Adipose tissue (tissue), 3 donors: ENCODE results near the gene BAZ1B. TPM values are rescaled to one million over a fixed set of nuclear protein-coding genes. Genes with fewer than 3 reads are reported as not detected.
"Not testable (repeated sequence)": the region's sequence is repeated elsewhere in the genome, so short reads cannot be mapped to it uniquely, and the experiment has no call there.

ENCODE experiments used
- H3K27ac ChIP-seq: one replicate; pipeline ENCODE4 v1.5.1; 2013; ENCODE audit warnings: low read depth, low read length
- WGBS, 3 donors: extraction: QIAGEN DNeasy Blood & Tissue Kit; methylation state at CpG; one replicate each; pipeline ENCODE4 v1.1.7; 2013; 5-methylcytosine and 5-hydroxymethylcytosine counted together
- polyA plus RNA-seq, 3 donors: library from polyadenylated mRNA; stranded (reverse); fragments of 200-250 nt; gene quantifications; one replicate each; pipeline ENCODE4 v1.2.3, GENCODE V29; 2013
- donor health status: healthy with polysubstance abuse.
- donor health status: Bipolar disorder and iron deficiency.
- donor health status: healthy.

BAZ1B gene
- polyA plus RNA-seq, 3 donors = 10.8 to 31.0 (median 20.1) TPM

DNA sequence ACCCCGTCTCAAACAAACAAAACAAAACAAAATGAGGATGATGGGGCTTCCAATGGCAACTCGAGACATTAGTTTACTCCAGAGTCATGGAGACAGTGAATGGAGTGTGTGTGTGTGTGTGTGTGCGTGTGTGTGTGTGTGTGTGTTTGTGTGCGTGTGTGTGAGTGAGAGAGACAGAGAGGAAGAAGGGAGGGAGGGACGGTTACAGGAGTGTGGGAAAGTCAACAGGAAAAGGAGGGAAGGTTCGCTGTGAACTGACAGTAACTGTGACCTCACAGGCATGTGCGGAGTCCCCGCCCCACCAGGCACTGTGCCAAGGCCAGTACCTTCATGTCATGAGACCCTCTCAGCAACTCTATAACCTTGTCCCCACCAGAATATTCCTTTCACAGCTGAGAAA is 102.1 kb downstream of the BAZ1B start:
- 17 to 21% (median 19%) methylated on average over 7 to 8 of the region's 8 CpGs for WGBS, 3 donors
- H3K27ac ChIP-seq = not testable (repeated sequence)

DNA sequence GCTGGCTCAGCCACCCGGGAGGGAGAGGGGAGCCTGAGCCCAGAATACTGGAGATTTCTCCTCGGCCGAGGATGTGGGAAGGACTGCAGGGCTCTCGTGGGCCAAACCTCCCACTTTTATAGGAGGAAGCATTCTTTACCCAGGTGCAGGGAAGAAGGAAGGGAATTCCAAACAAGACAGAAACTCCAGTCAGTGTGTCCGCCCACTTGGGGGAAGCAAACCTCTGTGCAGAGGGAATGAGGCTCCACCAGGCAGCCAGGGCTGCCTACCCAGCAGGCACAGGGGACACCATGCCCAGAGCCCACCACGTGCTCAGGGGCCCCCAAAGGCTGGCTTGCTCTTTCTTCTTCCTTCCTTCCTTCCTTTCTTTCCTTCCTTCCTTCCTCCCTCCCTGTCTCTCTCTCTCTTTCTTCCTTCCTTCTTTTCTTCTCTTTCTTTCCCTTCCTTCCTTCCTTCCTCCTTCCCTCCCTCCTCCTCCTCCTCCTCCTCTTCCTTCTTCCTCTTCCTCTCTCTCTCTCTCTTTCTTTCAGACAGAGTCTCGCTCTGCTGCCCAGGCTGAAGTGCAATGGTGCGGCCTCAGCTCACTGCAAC is 103.9 kb downstream of the BAZ1B start:
- 72 to 80% (median 78%) methylated on average over 8 of the region's 8 CpGs for WGBS, 3 donors
- H3K27ac ChIP-seq = no peak overlapping the region

DNA sequence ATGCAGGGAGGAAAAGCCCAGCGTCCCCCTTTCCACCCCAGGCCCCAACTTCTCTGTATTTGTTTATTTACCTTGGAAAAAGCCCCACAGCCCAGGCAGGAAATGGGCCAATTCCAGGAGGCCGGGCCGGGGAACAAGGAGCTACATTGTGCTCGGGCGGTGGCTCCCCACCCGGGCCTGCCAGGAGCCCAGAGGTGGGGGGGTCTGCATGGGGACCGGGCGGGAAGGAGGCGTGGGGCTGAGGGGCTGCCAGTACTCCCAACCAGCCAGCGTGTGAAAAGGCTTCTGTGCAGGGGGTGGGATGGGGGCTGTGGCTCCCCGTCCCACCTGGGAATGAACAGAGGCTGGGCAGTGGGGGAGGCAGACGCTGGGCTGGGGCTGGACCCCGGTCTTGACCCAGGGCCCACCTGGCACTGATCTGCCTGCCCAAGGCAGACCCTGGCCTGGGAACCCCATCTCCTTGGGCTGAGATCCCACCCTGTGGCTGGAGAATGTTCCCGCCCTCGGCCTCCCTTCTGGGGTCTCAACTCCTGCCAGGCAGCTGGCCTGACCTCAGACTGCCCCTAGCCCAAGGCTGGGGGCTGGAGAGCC is 111.5 kb downstream of the BAZ1B start:
- WGBS, 3 donors = 27 to 53% (median 40%) methylated on average over 14 to 15 of the region's 15 CpGs
- not testable (repeated sequence) for H3K27ac ChIP-seq

DNA sequence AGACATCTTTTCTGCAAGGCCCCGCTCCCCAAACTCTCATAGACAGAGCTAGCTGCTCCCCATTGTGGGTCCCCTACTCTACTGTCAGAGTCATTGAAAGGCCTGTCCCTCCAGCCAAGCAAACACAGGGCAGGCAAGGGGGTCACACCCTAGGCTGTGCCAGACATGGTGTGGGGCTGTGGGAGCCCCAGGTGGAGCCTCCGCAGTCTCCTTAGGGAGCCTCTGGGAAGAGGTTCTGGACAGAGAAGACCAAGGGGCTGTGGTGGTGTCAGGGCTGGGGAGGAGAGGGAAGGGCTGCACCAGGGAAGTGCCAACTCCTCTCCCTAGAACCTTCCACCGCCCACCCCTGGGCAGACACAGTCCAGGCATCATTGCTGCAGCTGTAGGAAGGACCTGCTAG is 117.2 kb downstream of the BAZ1B start:
- not testable (repeated sequence) for H3K27ac ChIP-seq
- WGBS, 3 donors = 88 to 94% (median 93%) methylated on average over 2 to 3 of the region's 3 CpGs

DNA sequence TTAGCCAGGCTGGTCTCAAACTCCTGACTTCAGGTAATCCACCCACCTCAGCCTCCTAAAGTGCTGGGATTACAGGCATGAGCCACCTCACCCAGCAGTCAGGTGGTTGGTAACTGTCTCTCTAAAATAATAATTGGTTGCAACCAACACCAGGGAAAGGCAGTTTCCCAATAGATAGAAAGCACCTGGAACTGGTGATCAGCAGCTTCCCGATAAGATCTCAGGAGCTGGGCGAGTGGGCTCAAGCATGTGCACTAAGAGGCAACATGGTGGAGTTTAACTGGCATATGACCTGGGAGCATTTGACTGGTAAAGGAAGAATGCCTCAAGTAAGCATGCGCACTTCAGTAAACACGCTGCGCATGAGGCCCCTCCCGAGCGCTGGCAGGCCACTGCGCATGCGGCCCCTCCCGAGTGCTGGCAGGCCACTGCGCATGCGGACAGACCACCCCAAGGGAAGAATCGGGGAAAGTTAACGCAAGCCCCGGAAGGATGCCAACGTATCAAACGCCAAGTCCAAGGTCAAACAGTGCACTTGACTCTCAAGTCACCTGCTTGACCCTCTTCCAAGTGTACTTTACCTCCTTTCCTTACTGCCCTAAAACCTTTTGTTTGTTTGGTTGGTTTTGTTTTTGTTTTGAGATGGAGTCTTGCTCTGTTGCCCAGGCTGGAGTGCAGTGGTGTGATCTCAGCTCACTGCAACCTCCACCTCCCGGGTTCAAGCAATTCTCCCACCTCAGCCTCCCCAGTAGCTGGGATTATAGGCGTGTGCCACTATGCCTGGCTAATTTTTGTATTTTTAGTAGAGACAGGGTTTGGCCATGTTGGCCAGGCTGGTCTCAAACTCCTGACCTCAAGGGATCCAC is 122.7 kb downstream of the BAZ1B start:
- WGBS, 3 donors = 36 to 49% (median 49%) methylated on average over 19 of the region's 19 CpGs

DNA sequence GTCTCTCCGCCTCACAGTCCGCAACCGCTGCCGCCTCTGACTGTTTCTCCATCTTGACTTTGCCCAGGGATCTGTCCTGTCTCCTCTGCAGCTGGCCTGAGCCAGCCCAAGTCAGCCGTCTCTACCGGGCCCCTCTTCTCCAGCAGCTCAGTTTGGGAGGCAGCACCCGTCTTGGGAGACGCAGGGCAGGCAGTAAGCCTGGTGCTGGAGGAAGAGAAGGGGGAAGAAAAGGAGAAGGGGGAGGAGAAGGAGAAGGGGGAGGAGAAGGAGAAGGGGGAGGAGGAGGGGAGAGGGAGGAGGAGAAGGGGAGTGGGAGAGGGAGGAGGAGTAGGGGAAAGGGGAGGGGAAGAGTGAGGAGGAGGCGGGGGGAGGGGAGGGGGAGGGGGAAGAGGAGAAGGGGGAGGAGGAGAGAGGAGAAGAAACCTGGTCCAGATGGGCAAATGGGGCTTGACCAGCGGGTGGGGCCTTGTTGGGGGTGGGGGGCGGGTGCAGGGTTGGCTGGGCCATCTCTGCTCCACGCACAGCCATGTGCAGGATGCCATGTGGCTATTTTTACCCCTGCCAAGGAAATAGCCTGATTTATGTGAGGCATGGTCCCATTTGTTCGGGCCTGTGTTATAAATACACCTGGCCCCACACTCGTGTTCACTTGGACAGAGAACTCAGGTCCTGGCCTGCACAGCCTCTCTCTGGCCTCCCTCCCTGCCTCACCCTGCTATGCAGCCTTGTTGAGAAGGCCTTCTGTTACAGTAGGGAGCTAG is 124.4 kb downstream of the BAZ1B start:
- WGBS, 3 donors = 36 to 57% (median 38%) methylated on average over 13 to 14 of the region's 14 CpGs
- H3K27ac ChIP-seq = no peak overlapping the region

More for the DNA sequence above, 122.7 kb downstream of the BAZ1B start:
- not testable (repeated sequence) for H3K27ac ChIP-seq

DNA sequence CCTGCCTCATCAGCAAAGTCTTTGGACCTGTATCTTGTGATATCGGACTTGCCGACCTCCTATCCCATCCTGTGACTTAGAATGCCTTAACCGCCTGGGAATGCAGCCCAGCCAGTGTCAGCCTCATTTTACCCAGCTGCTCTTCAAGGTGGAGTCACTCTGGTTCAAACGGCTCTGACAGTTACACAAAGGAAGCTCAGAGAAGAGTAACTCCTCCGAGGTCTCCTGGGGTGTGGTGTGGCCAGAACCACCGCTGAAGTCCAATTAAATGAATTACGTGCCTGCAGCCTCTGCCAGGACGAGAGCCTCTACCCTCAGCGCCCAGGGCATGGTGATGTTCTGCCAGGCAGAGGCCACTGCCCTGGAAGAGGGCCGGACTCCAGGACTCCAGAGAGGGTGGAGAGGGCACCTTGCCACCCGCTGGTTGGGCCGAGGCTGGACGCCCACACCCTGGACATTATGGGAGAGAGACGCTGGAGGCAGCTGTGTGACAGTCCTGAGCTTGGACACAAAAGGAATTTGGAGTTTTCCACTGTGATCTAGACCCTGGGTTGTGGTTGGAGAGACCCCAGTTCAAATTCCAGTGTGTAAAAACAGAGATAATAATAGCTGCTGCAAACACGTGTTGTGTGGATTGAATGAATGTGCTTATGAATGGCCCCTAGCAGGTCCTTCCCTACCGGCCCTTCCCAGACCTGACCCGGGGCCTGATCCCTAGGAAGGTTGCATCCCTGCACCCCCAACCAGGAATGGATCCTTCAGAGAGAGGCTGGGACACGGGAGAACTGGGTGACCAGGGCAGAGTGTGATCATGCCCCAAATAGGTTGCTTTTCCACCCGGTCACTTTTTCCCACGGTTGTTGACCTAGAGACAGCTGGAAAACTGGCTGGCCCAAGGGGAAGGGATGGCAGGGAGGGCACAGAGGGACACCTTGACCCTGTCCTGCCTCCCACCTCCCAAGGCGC is 126.3 kb downstream of the BAZ1B start:
- no peak overlapping the region for H3K27ac ChIP-seq
- 65 to 75% (median 67%) methylated on average over 21 of the region's 21 CpGs for WGBS, 3 donors

DNA sequence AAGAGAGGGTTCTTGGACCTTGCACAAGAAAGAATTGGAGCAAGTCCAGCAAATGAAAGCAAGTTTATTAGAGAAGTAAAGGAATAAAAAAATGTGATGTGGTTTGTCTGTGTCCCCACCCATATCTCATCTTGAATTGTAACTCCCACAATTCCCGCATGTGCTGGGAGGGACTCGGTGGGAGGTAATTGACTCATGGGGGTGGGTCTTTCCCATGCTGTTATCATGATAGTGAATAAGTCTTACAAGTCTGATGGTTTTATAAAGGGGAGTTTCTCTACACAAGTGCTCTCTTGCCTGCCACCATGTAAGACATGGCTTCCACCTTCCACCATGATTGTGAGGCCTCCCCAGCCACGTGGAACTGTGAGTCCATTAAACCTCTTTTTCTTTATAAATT is 127.7 kb downstream of the BAZ1B start:
- 50 to 56% (median 51%) methylated on average over 3 of the region's 3 CpGs for WGBS, 3 donors
- no peak overlapping the region for H3K27ac ChIP-seq

DNA sequence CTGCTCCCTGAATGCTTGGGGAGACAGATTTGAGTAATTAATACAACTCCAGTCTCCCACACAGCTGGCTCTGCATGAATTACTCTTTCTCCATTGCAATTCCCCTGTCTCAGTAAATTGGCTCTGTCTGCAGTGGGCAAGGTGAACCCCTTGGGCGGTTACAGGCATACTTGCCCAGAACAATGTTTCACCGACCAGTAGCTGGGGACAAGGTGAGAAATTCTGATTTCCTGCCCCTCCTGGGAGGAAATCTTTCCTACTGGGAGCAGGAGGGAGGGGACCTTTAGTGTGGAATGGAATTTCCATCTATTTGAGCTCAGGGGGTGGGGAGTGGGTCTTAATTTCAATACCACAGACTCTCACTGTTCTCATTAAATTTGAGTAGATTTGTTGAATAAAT is 130.7 kb downstream of the BAZ1B start:
- no peak overlapping the region for H3K27ac ChIP-seq
- WGBS, 3 donors = 60 to 67% (median 62%) methylated on average over 2 of the region's 2 CpGs

Other genes with a start within 250 kb of the BAZ1B start
- gene NSUN5, start 213.5 kb downstream of the BAZ1B start, polyA plus RNA-seq = 10 to 100 TPM; 11.4 to 27.5 (median 23.0) TPM
- gene TRIM50, start 194.2 kb downstream of the BAZ1B start, polyA plus RNA-seq = 10 to 100 TPM in 1 of 3 donors, 1 to 10 TPM in 2; 1.2 to 13.8 (median 4.1) TPM
- under 1 TPM in 1 of 3 donors, not detected in 2; 0.03 TPM for gene FKBP6, start 194.1 kb downstream of the BAZ1B start, polyA plus RNA-seq
- gene FZD9, start 88.5 kb downstream of the BAZ1B start, polyA plus RNA-seq = 1 to 10 TPM in 1 of 3 donors, under 1 TPM in 2; 0.22 to 1.3 (median 0.40) TPM
- 10 to 100 TPM; 20.8 to 70.4 (median 68.8) TPM for gene BCL7B, start 35.4 kb upstream of the BAZ1B start, polyA plus RNA-seq
- gene TBL2, start 56.3 kb upstream of the BAZ1B start, polyA plus RNA-seq = 10 to 100 TPM; 10.0 to 35.3 (median 20.5) TPM
- gene MLXIPL, start 102.2 kb upstream of the BAZ1B start, polyA plus RNA-seq = 100 to 1,000 TPM in 2 of 3 donors, 10 to 100 TPM in 1; 44.8 to 258 (median 139) TPM
- gene VPS37D, start 145.5 kb upstream of the BAZ1B start, polyA plus RNA-seq = 1 to 10 TPM; 1.2 to 3.9 (median 1.3) TPM
- gene DNAJC30, start 161.2 kb upstream of the BAZ1B start, polyA plus RNA-seq = 10 to 100 TPM in 1 of 3 donors, 1 to 10 TPM in 2; 5.3 to 12.3 (median 7.4) TPM
- 10 to 100 TPM; 40.7 to 65.8 (median 46.4) TPM for gene BUD23, start 161.3 kb upstream of the BAZ1B start, polyA plus RNA-seq
- 1 to 10 TPM; 3.8 to 7.5 (median 4.0) TPM for gene STX1A, start 197.4 kb upstream of the BAZ1B start, polyA plus RNA-seq
- gene ABHD11, start 216.5 kb upstream of the BAZ1B start, polyA plus RNA-seq = 10 to 100 TPM; 15.0 to 23.7 (median 15.8) TPM
- 10 to 100 TPM in 1 of 3 donors, under 1 TPM in 1, not detected in 1; 0.22 to 96.5 TPM for gene CLDN3, start 248.0 kb upstream of the BAZ1B start, polyA plus RNA-seq